Chondrocyte (in vitro differentiated cells): ENCODE results near the gene KTN1. TPM values are rescaled to one million over a fixed set of nuclear protein-coding genes. Genes with fewer than 3 reads are reported as not detected.

Source experiments
- DNase-seq: peaks from one replicate; pipeline ENCODE4 v3.0.0; 2021; ENCODE audit warnings: mixed read lengths, low spot score
- H3K27ac Mint-ChIP-seq: one replicate; pipeline ENCODE4 v1.8.0; 2021; ENCODE audit warnings: mild to moderate bottlenecking, moderate library complexity, mixed read lengths; ENCODE audit not compliant: unreplicated experiment
- H3K27me3 Mint-ChIP-seq: 2 replicates; pipeline ENCODE4 v1.8.0; 2021; ENCODE audit warnings: low read depth, mixed read lengths
- H3K36me3 Mint-ChIP-seq: 2 replicates; pipeline ENCODE4 v1.8.0; 2021; ENCODE audit warnings: low read depth, mixed read lengths
- H3K4me1 Mint-ChIP-seq: 2 replicates; pipeline ENCODE4 v1.8.0; 2021; ENCODE audit warnings: low read depth, mild to moderate bottlenecking, mixed read lengths
- H3K4me3 Mint-ChIP-seq: one replicate; pipeline ENCODE4 v1.8.0; 2021; ENCODE audit warnings: mild to moderate bottlenecking, moderate library complexity, mixed read lengths; ENCODE audit not compliant: unreplicated experiment
- H3K9me3 Mint-ChIP-seq: 2 replicates; pipeline ENCODE4 v1.8.0; 2021; ENCODE audit warnings: low read depth, mixed read lengths
- CTCF ChIP-seq: fragments of 200-600 bp; sonication (generic); IDR thresholded peaks from 2 replicates; pipeline ENCODE4 v1.5.0; 2021; ENCODE audit warnings: antibody characterized with exemption, mild to moderate bottlenecking, moderate library complexity
- total RNA-seq: library from RNA; stranded (reverse); gene quantifications from 3 replicates; pipeline ENCODE4 v1.2.1, GENCODE V29; 2021

Gene KTN1
- total RNA-seq, 1 donor from 2014 or later, result 137 TPM

- Mint-ChIP-seq H3K27ac (no peak overlapping the region), H3K36me3 (peaks cover 1% of the 10 kb centered on the region), H3K4me1 (peaks cover 5% of the 10 kb centered on the region), H3K9me3 (peaks cover 2% of the 10 kb centered on the region), H3K4me3 (no peak overlapping the region), H3K27me3 (no peaks in the 10 kb centered on the region)
- TF ChIP-seq CTCF, result no peak
- no peak for DNase-seq
Observed at GRCh38 chr14:55724736-55725135, 144.7 kb downstream of the KTN1 start.

GRCh38 chr14:55730592-55731310 lies 150.7 kb downstream of the KTN1 start:
- H3K4me3 Mint-ChIP-seq, result no peak overlapping the region
- no peaks in the 10 kb centered on the region for H3K27me3 Mint-ChIP-seq
- H3K9me3 Mint-ChIP-seq, result peaks cover 3% of the 10 kb centered on the region
- no peaks in the 10 kb centered on the region for H3K4me1 Mint-ChIP-seq
- H3K36me3 Mint-ChIP-seq, result peaks cover 2% of the 10 kb centered on the region
- TF ChIP-seq CTCF, result no peak
- no peak for DNase-seq
- H3K27ac Mint-ChIP-seq, result no peak overlapping the region

- no peak for TF ChIP-seq CTCF
- H3K9me3 Mint-ChIP-seq, result peaks cover 10% of the 10 kb centered on the region
- DNase-seq, result no peak
- no peak overlapping the region for H3K4me3 Mint-ChIP-seq
- no peaks in the 10 kb centered on the region for H3K4me1 Mint-ChIP-seq
- H3K36me3 Mint-ChIP-seq, result peaks cover 2% of the 10 kb centered on the region
- no peaks in the 10 kb centered on the region for H3K27me3 Mint-ChIP-seq
- no peak overlapping the region for H3K27ac Mint-ChIP-seq
Observed at GRCh38 chr14:55731311-55731872, 151.4 kb downstream of the KTN1 start.

- TF ChIP-seq CTCF, result peak; percentile 84
- Mint-ChIP-seq H3K4me1 (no peaks in the 10 kb centered on the region), H3K27ac (no peak overlapping the region), H3K36me3 (peaks cover 2% of the 10 kb centered on the region), H3K4me3 (no peak overlapping the region), H3K9me3 (peaks cover 10% of the 10 kb centered on the region), H3K27me3 (no peaks in the 10 kb centered on the region)
- no peak for DNase-seq
Observed at GRCh38 chr14:55731881-55732498, 152.0 kb downstream of the KTN1 start.

GRCh38 chr14:55733599-55733998 lies 153.6 kb downstream of the KTN1 start:
- Mint-ChIP-seq H3K27ac (no peak overlapping the region), H3K9me3 (peaks cover 10% of the 10 kb centered on the region), H3K36me3 (peaks cover 2% of the 10 kb centered on the region), H3K4me1 (no peaks in the 10 kb centered on the region), H3K4me3 (no peak overlapping the region), H3K27me3 (no peaks in the 10 kb centered on the region)
- no peak for TF ChIP-seq CTCF
- no peak for DNase-seq

Other genes starting within 250 kb of the KTN1 start
- 8.9 to 11.1 TPM (median 10.6 TPM) in 3 replicates for gene ATG14, start 168.4 kb upstream of the KTN1 start, total RNA-seq
- not detected in 3 replicates for gene TBPL2, start 139.6 kb upstream of the KTN1 start, total RNA-seq